ENCODE results near the gene PITPNM1. TPM values are rescaled to one million over a fixed set of nuclear protein-coding genes. Genes with fewer than 3 reads are reported as not detected.
"Not testable (repeated sequence)": the region's sequence is repeated elsewhere in the genome, so short reads cannot be mapped to it uniquely, and the experiment has no call there.

The PITPNM1 gene
- total RNA-seq (2014; rRNA removed) = 79.8 and 95.4 TPM in 2 replicates
- Bru-seq, nascent RNA = percentile 63 among the genes with signal in this experiment
- BruChase-seq, experiment 1, labeled RNA remaining after a 6-hour chase = percentile 78 among the genes with signal in this experiment
- BruChase-seq, experiment 2, labeled RNA remaining after a 2-hour chase = percentile 66 among the genes with signal in this experiment
- long read RNA-seq, full-length matches to known transcripts = 10 of 254 reads
- long read RNA-seq, partial matches to known transcripts = 215 of 254 reads
- long read RNA-seq, other reads (novel, unspliced or antisense) = 29 of 254 reads

DNA sequence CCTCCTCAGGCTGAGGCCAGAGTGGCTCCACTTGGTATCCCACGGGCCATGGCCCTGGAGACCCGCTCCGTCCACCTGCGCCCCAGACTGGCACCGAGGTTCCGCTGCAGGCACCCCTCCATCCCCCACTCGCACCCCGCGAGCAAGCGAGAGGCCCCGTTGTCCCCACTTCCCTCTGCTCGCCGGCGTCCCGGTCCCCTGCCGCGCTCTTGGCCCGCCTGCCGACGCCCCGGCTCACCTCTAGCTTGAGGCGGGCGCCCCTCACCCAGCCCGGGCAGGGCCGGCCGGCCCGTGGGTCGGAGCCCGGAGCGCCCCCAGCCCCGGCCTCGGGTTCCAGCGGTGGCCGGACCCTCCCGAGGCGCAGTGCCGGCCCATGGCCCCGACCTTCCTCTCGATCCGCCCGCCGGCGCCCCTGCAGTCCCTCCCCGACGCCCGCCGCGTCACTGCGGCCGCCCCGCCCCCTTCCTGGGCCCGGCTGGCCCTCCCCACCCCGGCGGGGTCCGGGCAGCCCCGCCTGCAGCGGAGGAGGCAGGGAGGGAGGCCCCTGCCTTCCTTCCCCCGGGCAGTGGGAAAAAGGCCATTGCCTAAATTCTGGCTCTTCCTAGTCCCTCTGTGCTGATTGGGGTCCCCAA lies at the start of gene PITPNM1:
Gene PITPNM1 (minus strand): TSS at position 414 of the 632 bp plus-strand sequence. CDS start 1,183 bp downstream, outside the sequence.
- H3K9me3 ChIP-seq (ENCODE audit: low read length) = no peaks in the 10 kb centered on the region
- BruUV-seq (replicated peaks) = no TSS peak
- peak within 1 kb of the TSS; percentile 95 for H3K4me2 ChIP-seq (ENCODE audit: low read length)
- no peaks in the 10 kb centered on the region for H3K9me2 ChIP-seq (replicated peaks; ENCODE audit: low read length)
- peak within 1 kb of the TSS; percentile 72 for H3K9ac ChIP-seq (ENCODE audit: low read length)
- H4K20me1 ChIP-seq (ENCODE audit: low read length) = peaks cover 4% of the 10 kb centered on the region; the same call in 1 of the 2 replicates
- peak; percentile 6 for ATAC-seq
- ChIA-PET CTCF (interaction anchor here (0.5 to 0.6 kb wide), 2 partner anchors 104 to 148 kb away, joined by 5 to 10 read pairs; partner anchors contain the start of gene PPP1CA), POLR2A (ENCODE audit: unreplicated experiment) (no interaction called here)
- peaks cover 31% of the 10 kb centered on the region for H3K79me2 ChIP-seq (ENCODE audit: low read length)
- peak within 1 kb of the TSS; percentile 68 for H2AFZ ChIP-seq (ENCODE audit: low read length)
- TF ChIP-seq, protein P1, sequence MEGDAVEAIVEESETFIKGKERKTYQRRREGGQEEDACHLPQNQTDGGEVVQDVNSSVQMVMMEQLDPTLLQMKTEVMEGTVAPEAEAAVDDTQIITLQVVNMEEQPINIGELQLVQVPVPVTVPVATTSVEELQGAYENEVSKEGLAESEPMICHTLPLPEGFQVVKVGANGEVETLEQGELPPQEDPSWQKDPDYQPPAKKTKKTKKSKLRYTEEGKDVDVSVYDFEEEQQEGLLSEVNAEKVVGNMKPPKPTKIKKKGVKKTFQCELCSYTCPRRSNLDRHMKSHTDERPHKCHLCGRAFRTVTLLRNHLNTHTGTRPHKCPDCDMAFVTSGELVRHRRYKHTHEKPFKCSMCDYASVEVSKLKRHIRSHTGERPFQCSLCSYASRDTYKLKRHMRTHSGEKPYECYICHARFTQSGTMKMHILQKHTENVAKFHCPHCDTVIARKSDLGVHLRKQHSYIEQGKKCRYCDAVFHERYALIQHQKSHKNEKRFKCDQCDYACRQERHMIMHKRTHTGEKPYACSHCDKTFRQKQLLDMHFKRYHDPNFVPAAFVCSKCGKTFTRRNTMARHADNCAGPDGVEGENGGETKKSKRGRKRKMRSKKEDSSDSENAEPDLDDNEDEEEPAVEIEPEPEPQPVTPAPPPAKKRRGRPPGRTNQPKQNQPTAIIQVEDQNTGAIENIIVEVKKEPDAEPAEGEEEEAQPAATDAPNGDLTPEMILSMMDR (conservative IDR thresholded peaks at IDR 0.05; ENCODE audit: low read depth, low read length) = no peak
- TF ChIP-seq EZH2 (IDR thresholded peaks at IDR 0.05; ENCODE audit: low read length, unreplicated experiment) (no peak), EZH2phosphoT487 (IDR thresholded peaks at IDR 0.05; ENCODE audit: borderline replicate concordance, low read length) (no peak)
- no peaks in the 10 kb centered on the region for H3K27me3 ChIP-seq (ENCODE audit: low read length)
- H3K36me3 ChIP-seq (ENCODE audit: low read depth, low read length) = no peaks in the 10 kb centered on the region
- no peaks in the 10 kb centered on the region for H3F3A ChIP-seq (ENCODE audit: low read length, unreplicated experiment)
- peak; percentile 84 for DNase-seq
- intact Hi-C loops (cut with micrococcal nuclease) = loop anchor here (2.0 to 5.0 kb wide), 2 partner anchors 22 to 78 kb away; partner anchors contain the start of genes AIP and RPS6KB2
- peaks cover 33% of the 10 kb centered on the region for H3K4me1 ChIP-seq (ENCODE audit: insufficient read depth, low read length)
- peak within 1 kb of the TSS; percentile 96 for H3K4me3 ChIP-seq (ENCODE audit: low read length)
- H3K27ac ChIP-seq (ENCODE audit: low read length) = peak within 1 kb of the TSS; percentile 95

DNA sequence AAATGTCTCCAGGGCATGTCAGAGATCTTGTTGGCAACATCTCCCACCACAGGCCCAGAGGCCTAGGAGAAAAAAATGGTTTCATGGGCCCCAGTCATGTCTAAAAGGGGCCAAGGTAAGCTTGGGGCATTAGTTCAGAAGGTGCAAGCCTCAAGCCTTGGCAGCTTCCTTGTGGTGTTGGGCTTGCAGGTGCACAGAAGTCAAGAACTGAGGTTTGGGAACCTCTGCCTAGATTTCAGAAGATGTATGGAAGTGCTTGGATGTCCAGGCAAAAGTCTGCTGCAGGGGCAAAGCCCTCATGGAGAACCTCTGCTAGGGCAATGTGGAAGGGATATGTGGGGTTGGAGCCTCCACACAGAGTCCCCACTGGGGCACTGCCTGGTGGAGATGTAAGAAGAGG lies 46.5 kb upstream of the PITPNM1 start:
- POLR2A ChIA-PET (ENCODE audit: unreplicated experiment); H3K27ac ChIP-seq (ENCODE audit: low read length); H2AFZ ChIP-seq (ENCODE audit: low read length); H4K20me1 ChIP-seq (ENCODE audit: low read length); CTCF ChIA-PET; BruUV-seq (replicated peaks); ATAC-seq; DNase-seq; H3K9ac ChIP-seq (ENCODE audit: low read length); H3K79me2 ChIP-seq (ENCODE audit: low read length); H3K9me2 ChIP-seq (replicated peaks; ENCODE audit: low read length); intact Hi-C loops (cut with micrococcal nuclease); H3K36me3 ChIP-seq (ENCODE audit: low read depth, low read length); H3K4me1 ChIP-seq (ENCODE audit: insufficient read depth, low read length); H3K4me3 ChIP-seq (ENCODE audit: low read length); H3K4me2 ChIP-seq (ENCODE audit: low read length); H3K27me3 ChIP-seq (ENCODE audit: low read length); H3F3A ChIP-seq (ENCODE audit: low read length, unreplicated experiment): not testable (repeated sequence)
- peaks cover 16% of the 10 kb centered on the region; the same call in 1 of the 2 replicates for H3K9me3 ChIP-seq (ENCODE audit: low read length)

DNA sequence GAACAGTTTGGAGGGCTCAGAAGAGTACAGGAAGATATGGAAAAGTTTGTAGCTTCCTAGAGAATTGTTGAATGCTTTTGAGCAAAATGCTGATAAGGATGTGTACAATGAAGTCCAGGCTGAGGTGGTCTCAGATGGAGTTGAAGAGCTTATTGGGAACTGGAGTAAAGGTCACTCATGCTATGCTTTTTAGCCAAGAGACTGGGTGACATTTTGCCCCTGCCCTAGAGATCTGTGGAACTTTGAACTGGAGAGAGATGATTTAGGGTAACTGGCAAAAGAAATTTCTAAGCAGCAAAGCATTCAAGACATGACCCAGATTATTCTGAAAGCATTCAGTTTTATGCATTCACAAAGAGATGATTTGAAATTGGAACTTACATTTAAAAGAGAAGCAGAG lies 46.0 kb upstream of the PITPNM1 start:
- ChIA-PET CTCF (no interaction called here), POLR2A (ENCODE audit: unreplicated experiment) (no interaction called here)
- Histone ChIP-seq H3F3A (ENCODE audit: low read length, unreplicated experiment) (no peaks in the 10 kb centered on the region), H3K27me3 (ENCODE audit: low read length) (no peaks in the 10 kb centered on the region), H3K9ac (ENCODE audit: low read length) (no peak overlapping the region), H3K9me2 (replicated peaks; ENCODE audit: low read length) (no peaks in the 10 kb centered on the region), H3K4me1 (ENCODE audit: insufficient read depth, low read length) (no peaks in the 10 kb centered on the region), H4K20me1 (ENCODE audit: low read length) (no peaks in the 10 kb centered on the region), H3K36me3 (ENCODE audit: low read depth, low read length) (no peaks in the 10 kb centered on the region), H3K9me3 (ENCODE audit: low read length) (peaks cover 16% of the 10 kb centered on the region; the same call in 1 of the 2 replicates), H3K27ac (ENCODE audit: low read length) (no peak overlapping the region), H3K79me2 (ENCODE audit: low read length) (no peaks in the 10 kb centered on the region), H3K4me3 (ENCODE audit: low read length) (no peak overlapping the region), H3K4me2 (ENCODE audit: low read length) (no peak overlapping the region), H2AFZ (ENCODE audit: low read length) (no peak overlapping the region)
- no peak for ATAC-seq
- no TSS peak for BruUV-seq (replicated peaks)
- intact Hi-C loops (cut with micrococcal nuclease) = no loop called here
- no peak for DNase-seq
- TF ChIP-seq, protein P1 (conservative IDR thresholded peaks at IDR 0.05; ENCODE audit: low read depth, low read length) = no peak
